Measurements from ENCODE around the gene FBXO2.
"Not testable (repeated sequence)": the region's sequence is repeated elsewhere in the genome, so short reads cannot be mapped to it uniquely, and the experiment has no call there.

The FBXO2 gene

DNA sequence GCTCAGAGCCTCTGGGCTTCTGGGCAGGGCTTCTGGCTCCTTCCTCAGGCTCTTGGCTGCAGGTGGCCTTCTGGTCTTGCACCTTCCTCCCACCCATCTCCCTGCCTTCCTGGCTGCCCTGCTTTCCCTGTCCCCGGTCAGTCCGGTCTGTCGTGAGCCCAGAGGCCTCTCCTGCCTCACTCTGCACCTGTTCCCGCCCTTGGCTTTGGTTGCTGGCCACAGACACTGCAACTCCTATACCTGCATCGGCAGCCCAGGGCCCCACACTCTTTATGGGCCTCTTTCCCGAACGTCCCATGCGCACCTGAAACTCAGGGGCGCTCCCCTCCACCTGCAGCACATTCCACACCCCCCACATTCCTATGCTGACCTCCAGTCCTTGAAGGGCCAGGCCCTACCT is 7.9 kb downstream of the FBXO2 start:
- ChIA-PET CTCF (interaction anchor here (0.6 to 16.0 kb wide), 23 partner anchors 7 to 609 kb away, joined by 3 to 248 read pairs (median 5); partner anchors contain the start of genes FBXO2, FBXO44 and FBXO6), POLR2A (no interaction called here)
- DNase-seq (ENCODE audit: extremely low spot score) = no peak
- TF ChIP-seq, protein P1, sequence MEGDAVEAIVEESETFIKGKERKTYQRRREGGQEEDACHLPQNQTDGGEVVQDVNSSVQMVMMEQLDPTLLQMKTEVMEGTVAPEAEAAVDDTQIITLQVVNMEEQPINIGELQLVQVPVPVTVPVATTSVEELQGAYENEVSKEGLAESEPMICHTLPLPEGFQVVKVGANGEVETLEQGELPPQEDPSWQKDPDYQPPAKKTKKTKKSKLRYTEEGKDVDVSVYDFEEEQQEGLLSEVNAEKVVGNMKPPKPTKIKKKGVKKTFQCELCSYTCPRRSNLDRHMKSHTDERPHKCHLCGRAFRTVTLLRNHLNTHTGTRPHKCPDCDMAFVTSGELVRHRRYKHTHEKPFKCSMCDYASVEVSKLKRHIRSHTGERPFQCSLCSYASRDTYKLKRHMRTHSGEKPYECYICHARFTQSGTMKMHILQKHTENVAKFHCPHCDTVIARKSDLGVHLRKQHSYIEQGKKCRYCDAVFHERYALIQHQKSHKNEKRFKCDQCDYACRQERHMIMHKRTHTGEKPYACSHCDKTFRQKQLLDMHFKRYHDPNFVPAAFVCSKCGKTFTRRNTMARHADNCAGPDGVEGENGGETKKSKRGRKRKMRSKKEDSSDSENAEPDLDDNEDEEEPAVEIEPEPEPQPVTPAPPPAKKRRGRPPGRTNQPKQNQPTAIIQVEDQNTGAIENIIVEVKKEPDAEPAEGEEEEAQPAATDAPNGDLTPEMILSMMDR (IDR thresholded peaks at IDR 0.05; ENCODE audit: control extremely low read depth, extremely low read depth, low read depth, missing control alignments) = no peak

DNA sequence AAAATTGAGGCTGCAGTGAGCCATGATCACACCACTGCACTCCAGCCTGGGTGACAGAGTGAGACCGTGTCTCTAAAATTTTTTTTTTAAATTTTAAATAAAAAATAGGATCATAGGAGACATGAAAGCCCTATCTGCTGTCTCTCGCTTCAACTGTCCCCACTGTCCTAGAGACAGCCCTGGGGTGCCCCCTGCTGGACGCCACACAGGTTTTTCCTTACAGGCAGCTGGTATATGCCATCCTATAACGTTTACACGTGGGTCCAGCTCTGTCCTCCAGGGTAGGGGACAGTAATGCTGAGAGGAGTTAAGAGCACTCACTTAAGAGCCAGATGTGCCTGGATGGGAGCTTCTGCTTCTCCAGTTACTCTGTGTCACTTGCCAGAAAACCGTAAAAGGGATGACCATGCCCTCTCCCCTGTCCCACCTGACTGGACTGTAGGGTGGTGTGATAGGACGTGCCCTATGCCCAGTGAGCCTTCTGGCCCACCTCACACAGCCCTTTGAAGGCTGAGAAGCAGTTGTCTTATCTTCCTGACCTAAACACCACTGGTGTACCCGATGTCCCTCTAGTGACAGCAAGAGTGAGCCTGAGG is 8.5 kb downstream of the FBXO2 start:
- CTCF ChIA-PET = interaction anchor here (0.6 to 16.0 kb wide), 25 partner anchors 8 to 608 kb away, joined by 3 to 248 read pairs (median 5); partner anchors contain the start of genes FBXO2, FBXO44 and FBXO6
- peak; percentile 75 for DNase-seq (ENCODE audit: extremely low spot score)
- TF ChIP-seq, protein P1 (IDR thresholded peaks at IDR 0.05; ENCODE audit: control extremely low read depth, extremely low read depth, low read depth, missing control alignments) = peak; percentile 77
- POLR2A ChIA-PET = no interaction called here

DNA sequence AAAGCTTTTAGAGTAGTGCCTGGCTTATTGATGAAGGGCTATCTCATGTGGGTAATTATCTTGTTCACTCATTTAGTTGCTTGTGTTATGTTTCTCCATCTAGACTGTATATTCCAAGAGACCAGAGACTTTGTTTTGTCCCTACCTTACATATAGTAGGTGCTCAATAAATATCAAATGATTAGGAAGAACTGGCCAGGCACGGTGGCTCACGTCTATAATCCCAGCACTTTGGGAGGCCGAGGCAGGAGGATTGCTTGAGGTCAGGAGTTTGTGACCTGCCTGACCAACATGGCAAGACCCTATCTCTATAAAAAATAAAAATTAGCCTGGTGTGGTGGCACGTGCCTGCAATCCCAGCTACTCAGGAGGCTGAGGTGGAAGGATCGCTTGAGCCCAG is 9.0 kb downstream of the FBXO2 start:
- TF ChIP-seq, protein P1 (IDR thresholded peaks at IDR 0.05; ENCODE audit: control extremely low read depth, extremely low read depth, low read depth, missing control alignments) = no peak
- CTCF ChIA-PET = interaction anchor here (0.8 to 16.0 kb wide), 22 partner anchors 8 to 608 kb away, joined by 3 to 248 read pairs (median 6); partner anchors contain the start of genes FBXO2, FBXO44 and FBXO6
- DNase-seq (ENCODE audit: extremely low spot score) = no peak
- POLR2A ChIA-PET = no interaction called here

DNA sequence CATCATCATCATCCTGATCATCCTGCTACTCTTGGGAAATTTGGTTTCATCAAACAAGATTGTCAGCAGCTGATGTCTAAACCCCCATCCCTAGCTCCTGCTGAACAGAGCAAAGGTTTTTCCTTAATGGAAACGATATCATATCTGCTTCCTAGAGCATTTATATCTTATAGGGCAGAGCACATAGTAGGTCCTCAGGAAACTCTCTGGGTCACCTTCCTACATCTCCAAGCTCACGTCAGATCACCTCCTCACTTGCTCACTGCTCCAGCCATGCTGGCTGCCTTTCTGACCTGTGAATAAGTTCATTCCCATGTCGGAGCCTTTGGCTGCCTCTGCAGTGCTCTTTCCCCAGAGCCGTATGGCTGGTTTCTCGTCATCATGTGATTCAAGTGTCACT is 10.4 kb downstream of the FBXO2 start:
- DNase-seq (ENCODE audit: extremely low spot score) = no peak
- TF ChIP-seq, protein P1 (IDR thresholded peaks at IDR 0.05; ENCODE audit: control extremely low read depth, extremely low read depth, low read depth, missing control alignments) = no peak
- CTCF ChIA-PET = interaction anchor here (0.7 to 16.0 kb wide), 21 partner anchors 10 to 1149 kb away, joined by 3 to 248 read pairs (median 5); partner anchors contain the start of genes AGTRAP, DISP3, FBXO2 and FBXO44
- POLR2A ChIA-PET = no interaction called here

DNA sequence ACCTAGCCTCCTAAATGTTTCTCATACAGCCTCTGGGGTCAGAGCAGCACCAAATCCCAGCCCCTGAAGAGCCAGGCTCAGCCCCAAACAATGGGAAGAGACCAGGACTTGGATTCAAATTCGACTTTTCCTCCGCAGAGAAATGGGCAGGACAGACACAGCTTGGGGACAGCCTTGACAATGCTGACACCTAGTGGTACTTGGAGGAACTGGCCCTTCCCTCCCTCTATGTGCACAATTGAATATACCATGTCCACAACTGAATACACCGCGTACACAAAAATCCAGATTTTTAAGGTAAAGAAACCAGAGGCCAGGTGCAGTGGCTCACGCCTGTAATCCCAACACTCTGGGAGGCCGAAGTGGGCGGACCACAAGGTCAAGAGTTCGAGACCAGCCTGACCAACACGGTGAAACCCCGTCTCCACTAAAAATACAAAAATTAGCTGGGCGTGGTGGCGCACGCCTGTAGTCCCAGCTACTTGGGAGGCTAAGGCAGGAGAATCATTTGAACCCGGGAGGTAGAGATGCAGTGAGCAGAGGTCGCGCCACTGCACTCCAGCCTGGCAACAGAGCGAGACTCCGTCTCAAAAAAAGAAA is 11.7 kb downstream of the FBXO2 start:
- POLR2A ChIA-PET = not testable (repeated sequence)
- peak; percentile 83 for DNase-seq (ENCODE audit: extremely low spot score)
- CTCF ChIA-PET = interaction anchor here (0.9 to 16.0 kb wide), 26 partner anchors 9 to 615 kb away, joined by 3 to 248 read pairs (median 4); partner anchors contain the start of genes AGTRAP, DISP3, FBXO2 and FBXO44
- TF ChIP-seq, protein P1 (IDR thresholded peaks at IDR 0.05; ENCODE audit: control extremely low read depth, extremely low read depth, low read depth, missing control alignments) = peak; percentile 95

DNA sequence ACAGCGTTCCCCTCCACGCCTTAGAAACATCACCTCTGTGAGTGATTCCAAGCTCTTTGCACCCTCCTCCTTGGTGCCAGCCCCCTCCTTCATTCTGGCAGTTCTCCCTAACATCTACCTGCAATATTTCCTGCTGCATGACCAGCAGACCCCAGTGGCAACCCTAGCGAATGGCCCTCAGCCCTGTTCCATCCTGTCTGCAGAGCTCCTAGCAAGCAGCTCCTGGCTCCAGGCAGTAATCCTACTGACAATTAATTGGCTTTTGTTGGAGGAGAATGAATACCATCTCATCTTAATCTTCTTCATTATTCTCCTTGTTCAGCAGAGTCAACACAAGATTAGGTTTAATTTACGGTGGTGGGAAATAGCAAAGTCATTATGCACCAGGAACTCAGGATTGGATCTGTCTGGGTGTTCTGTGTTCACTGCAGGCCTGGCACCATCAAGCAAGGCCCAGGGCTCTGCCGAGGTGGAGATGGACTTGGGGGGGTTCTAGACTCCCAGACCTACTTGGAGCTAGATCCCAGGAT is 12.4 kb downstream of the FBXO2 start:
- ChIA-PET POLR2A (no interaction called here), CTCF (interaction anchor here (0.8 to 16.0 kb wide), 26 partner anchors 8 to 610 kb away, joined by 3 to 248 read pairs (median 4); partner anchors contain the start of genes AGTRAP, FBXO2, FBXO44 and FBXO6)
- TF ChIP-seq, protein P1 (IDR thresholded peaks at IDR 0.05; ENCODE audit: control extremely low read depth, extremely low read depth, low read depth, missing control alignments) = no peak
- DNase-seq (ENCODE audit: extremely low spot score) = no peak

All from GM10248 (cell line).